Heart left ventricle (tissue), 16 donors: Measurements from ENCODE around the gene TMEM9. TPM values are rescaled to one million over a fixed set of nuclear protein-coding genes. Genes with fewer than 3 reads are reported as not detected.

Source experiments
- ATAC-seq, 4 donors: fragments of 200-7000 bp; cut with Tn5 transposase; one replicate each; pipeline ENCODE4 v1.9.1; 2020 to 2022; ENCODE audit warnings: moderate library complexity in 4 of 4, mild to moderate bottlenecking in 3 of 4, moderate number of reproducible peaks in 1 of 4
- DNase-seq, 5 donors: peaks; one replicate each; pipeline ENCODE4 v3.0.0-alpha.2; 2020
- H3K27ac ChIP-seq, 12 donors: fragments of 200-600 bp; sonication (generic) in 4 of 12; one replicate each; pipeline versions ENCODE4 v1.5.0 to v1.8.0; 2016 to 2022; ENCODE audit warnings: mild to moderate bottlenecking in 2 of 12
- H3K27me3 ChIP-seq, 9 donors: fragments of 200-600 bp; sonication (generic) in 2 of 9; one replicate each; pipeline versions ENCODE4 v1.5.1 to v1.8.0; 2016 to 2022; ENCODE audit warnings: mild to moderate bottlenecking in 3 of 9
- H3K36me3 ChIP-seq, 9 donors: fragments of 200-600 bp; sonication (generic) in 2 of 9; one replicate each; pipeline versions ENCODE4 v1.5.0 to v1.8.0; 2018 to 2022; ENCODE audit warnings: mild to moderate bottlenecking in 2 of 9
- H3K4me1 ChIP-seq, 12 donors: fragments of 200-600 bp; sonication (generic) in 4 of 12; one replicate each; pipeline versions ENCODE4 v1.5.0 to v1.8.0; 2016 to 2022; ENCODE audit warnings: mild to moderate bottlenecking in 3 of 12
- H3K4me3 ChIP-seq, 12 donors: fragments of 200-600 bp; sonication (generic) in 4 of 12; one replicate each; pipeline versions ENCODE4 v1.5.0 to v1.8.0; 2017 to 2022; ENCODE audit warnings: mild to moderate bottlenecking in 9 of 12, moderate library complexity in 4 of 12
- H3K9me3 ChIP-seq, 12 donors: fragments of 200-600 bp; sonication (generic) in 4 of 12; one replicate each; pipeline versions ENCODE4 v1.5.0 to v1.8.0; 2016 to 2022; ENCODE audit warnings: mild to moderate bottlenecking in 1 of 12
- POLR2A ChIP-seq, 2 donors: fragments of 450-650 bp; IDR thresholded peaks; one replicate each; pipeline ENCODE4 v1.6.1; 2017; ENCODE audit warnings: antibody characterized with exemption in 2 of 2, mild to moderate bottlenecking in 2 of 2, moderate library complexity in 2 of 2
- WGBS, 4 donors: extraction: QIAGEN DNeasy Blood & Tissue Kit in 2 of 4; methylation state at CpG; one replicate each; pipeline versions ENCODE4 v1.1.5 to v1.1.7; 2013 to 2018; 5-methylcytosine and 5-hydroxymethylcytosine counted together
- intact Hi-C, 10 donors: fragments of 100-400 bp; cut with DNase I; formaldehyde crosslinking; loops; one replicate each; pipeline versions ENCODE4 v1.11.1 to v1.14.2; 2022
- polyA plus RNA-seq, 2 donors: library from polyadenylated mRNA; stranded (reverse); fragments of 200-250 nt; gene quantifications; one replicate each; pipeline ENCODE4 v1.2.3, GENCODE V29; 2013
- total RNA-seq, 9 donors: library from RNA; depleted of rRNA in 2 of 9; stranded (reverse); fragments of >200 nt in 2 of 9; fragmentation: NEBNext Ultra II Directional in 3 of 9; extraction: Animal tissue kit (Norgen Biotek cat#: 25700) in 3 of 9; gene quantifications; one replicate each; pipeline versions ENCODE4 v1.1.0 to v1.2.4, GENCODE V29; 2016 to 2023
- TF ChIP-seq, protein P1 (sequence below), 12 donors: fragments of 200-600 bp; sonication (generic) in 4 of 12; IDR thresholded peaks; one replicate each; pipeline versions ENCODE4 v1.5.0 to v1.8.0; 2018 to 2022; ENCODE audit warnings: antibody characterized with exemption in 12 of 12, mild to moderate bottlenecking in 5 of 12
- donor health status: ischemic (EF 13 %, LVEDD 7.1; RV severe dilation, severe dysfunction).
- donor health status: healthy with polysubstance abuse.
- donor health status: DM: no; HTN: yes; CAD: no.
- donor health status: DM: no; HTN: no; CAD: no.
- donor health status: ischemic (EF 25% LVEDD 6.9; RV normal size, moderate dysfunction).
- donor health status: ischemic (EF 25% LVEDD 5.7; RV mildly dilated, moderate dysfunction).
- donor health status: healthy.
- donor health status: DM: yes; HTN: yes; CAD: no.
- donor health status: ischemic (EF 35%, LVEDD 5.7; RV mildly dilated, moderate dysfunction).
- donor health status: nonischemic (EF 11% LVEDD 7.7; RV severe dilation, severe dysfunction).
- donor health status: DM: yes; HTN: yes; CAD: no.
- donor health status: PGD.
- donor health status: ischemic (EF 29% LVEDD 5.4; RV normal size, mild dysfunction).
- donor health status: nonischemic (EF 23%, LVEDD 6.1; RV moderate dilation, normal function).

The TMEM9 gene
- total and polyA plus RNA-seq, 11 donors = 22.4 to 42.9 (median 29.3) TPM

GRCh38 chr1:201110138-201110537 lies 44.1 kb downstream of the TMEM9 start:
- no peak overlapping the region for H3K27ac ChIP-seq
- H3K4me3 ChIP-seq = no peak overlapping the region
- no peaks in the 10 kb centered on the region for H3K9me3 ChIP-seq
- intact Hi-C loops = loop anchor here in 3 of 10 donors (5.0 kb wide), 2 partner anchors 68 to 138 kb away; no protein-coding TSS in a partner anchor
- no peak for TF ChIP-seq POLR2A (IDR thresholded peaks at IDR 0.05)
- TF ChIP-seq, protein P1, sequence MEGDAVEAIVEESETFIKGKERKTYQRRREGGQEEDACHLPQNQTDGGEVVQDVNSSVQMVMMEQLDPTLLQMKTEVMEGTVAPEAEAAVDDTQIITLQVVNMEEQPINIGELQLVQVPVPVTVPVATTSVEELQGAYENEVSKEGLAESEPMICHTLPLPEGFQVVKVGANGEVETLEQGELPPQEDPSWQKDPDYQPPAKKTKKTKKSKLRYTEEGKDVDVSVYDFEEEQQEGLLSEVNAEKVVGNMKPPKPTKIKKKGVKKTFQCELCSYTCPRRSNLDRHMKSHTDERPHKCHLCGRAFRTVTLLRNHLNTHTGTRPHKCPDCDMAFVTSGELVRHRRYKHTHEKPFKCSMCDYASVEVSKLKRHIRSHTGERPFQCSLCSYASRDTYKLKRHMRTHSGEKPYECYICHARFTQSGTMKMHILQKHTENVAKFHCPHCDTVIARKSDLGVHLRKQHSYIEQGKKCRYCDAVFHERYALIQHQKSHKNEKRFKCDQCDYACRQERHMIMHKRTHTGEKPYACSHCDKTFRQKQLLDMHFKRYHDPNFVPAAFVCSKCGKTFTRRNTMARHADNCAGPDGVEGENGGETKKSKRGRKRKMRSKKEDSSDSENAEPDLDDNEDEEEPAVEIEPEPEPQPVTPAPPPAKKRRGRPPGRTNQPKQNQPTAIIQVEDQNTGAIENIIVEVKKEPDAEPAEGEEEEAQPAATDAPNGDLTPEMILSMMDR (IDR thresholded peaks at IDR 0.05) = no peak
- DNase-seq = no peak
- WGBS, 4 donors = 92 to 97% (median 94%) methylated on average over 10 of the region's 10 CpGs
- no peak for ATAC-seq
- no peaks in the 10 kb centered on the region for H3K36me3 ChIP-seq
- H3K27me3 ChIP-seq = peaks cover 0 to 25% (median 9%) of the 10 kb centered on the region in 9 donors
- peaks cover 0 to 15% (median 4%) of the 10 kb centered on the region in 12 donors for H3K4me1 ChIP-seq

DNA sequence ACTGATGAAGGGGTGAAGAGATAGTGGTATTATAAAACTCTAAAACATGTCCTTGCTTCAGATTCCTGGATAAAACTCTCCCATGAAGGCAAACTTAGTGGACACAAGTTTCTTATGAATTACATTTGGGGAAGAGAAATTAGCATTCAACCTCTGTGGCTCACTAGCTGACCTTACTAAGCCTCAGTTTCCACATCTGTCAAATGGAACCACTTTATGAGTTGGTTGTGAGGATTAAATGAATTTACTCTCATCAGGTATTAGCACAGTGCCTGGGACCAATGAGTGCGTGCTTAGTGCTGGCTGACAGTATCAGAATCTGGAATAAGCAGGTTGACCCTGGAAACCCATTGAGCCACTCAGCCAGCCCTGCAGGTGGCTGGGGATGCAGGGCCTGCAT lies 44.6 kb downstream of the TMEM9 start:
- no peaks in the 10 kb centered on the region for H3K9me3 ChIP-seq
- no peaks in the 10 kb centered on the region for H3K36me3 ChIP-seq
- H3K27me3 ChIP-seq = peaks cover 0 to 20% (median 4%) of the 10 kb centered on the region in 9 donors
- no peak for DNase-seq
- intact Hi-C loops = loop anchor here in 3 of 10 donors (5.0 kb wide), 2 partner anchors 67 to 137 kb away; no protein-coding TSS in a partner anchor
- 93 to 100% (median 98%) methylated on average over 1 of the region's 1 CpG for WGBS, 4 donors
- TF ChIP-seq, protein P1 (IDR thresholded peaks at IDR 0.05) = no peak
- TF ChIP-seq POLR2A (IDR thresholded peaks at IDR 0.05) = no peak
- ATAC-seq = no peak
- no peak overlapping the region for H3K27ac ChIP-seq
- H3K4me1 ChIP-seq = peaks cover 0 to 10% (median 3%) of the 10 kb centered on the region in 12 donors
- H3K4me3 ChIP-seq = no peak overlapping the region

DNA sequence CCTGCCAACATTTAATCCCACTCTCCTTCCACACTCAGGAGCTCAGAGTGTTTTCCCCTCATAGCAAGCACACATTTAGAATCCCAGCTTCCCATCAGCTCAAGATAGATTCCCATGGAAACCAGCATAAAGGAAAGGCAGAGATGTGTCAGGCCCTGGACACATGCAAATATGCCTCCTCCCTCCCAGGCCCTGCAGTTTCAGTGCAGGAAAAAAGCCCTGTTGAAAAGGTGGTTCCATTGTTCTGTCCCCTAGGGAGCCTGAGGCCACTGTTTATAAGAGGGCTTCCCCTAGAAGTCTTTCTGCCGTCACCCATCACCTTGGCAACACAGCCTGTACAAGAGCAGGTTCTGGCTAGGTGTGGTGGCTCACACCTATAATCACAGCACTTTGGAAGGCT lies 45.7 kb downstream of the TMEM9 start:
- Histone ChIP-seq H3K4me1 (peaks cover 0 to under 1% (median 0%) of the 10 kb centered on the region in 12 donors), H3K9me3 (no peaks in the 10 kb centered on the region), H3K27me3 (peaks cover 0 to 12% (median 0%) of the 10 kb centered on the region in 9 donors), H3K4me3 (no peak overlapping the region), H3K27ac (no peak overlapping the region), H3K36me3 (no peaks in the 10 kb centered on the region)
- TF ChIP-seq, protein P1 (IDR thresholded peaks at IDR 0.05) = no peak
- ATAC-seq (no peak), DNase-seq (no peak)
- intact Hi-C loops = no loop called here
- WGBS, 4 donors = 33 to 80% (median 71%) methylated on average over 1 of the region's 1 CpG

DNA sequence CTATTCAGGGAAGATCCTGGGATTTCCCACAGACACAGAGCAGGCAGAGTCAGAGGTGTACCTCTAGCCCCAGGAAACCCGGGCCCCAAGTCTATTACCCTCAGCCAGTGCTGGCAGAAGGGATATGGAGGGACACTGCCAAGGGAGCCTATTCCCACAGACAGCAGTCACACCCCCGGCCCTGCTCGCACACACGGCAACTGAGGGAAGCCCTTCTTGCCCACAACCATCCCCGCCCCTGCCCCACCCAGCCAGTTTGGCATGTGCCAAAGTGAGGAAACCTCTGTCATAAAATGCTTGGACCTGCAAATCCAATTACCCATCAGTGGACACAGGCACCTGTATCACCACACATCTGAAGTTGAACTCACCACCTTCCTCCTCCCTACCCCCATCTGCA lies 48.6 kb downstream of the TMEM9 start:
- H3K9me3 ChIP-seq = no peaks in the 10 kb centered on the region
- no peaks in the 10 kb centered on the region for H3K4me1 ChIP-seq
- no peak overlapping the region for H3K4me3 ChIP-seq
- H3K36me3 ChIP-seq = no peaks in the 10 kb centered on the region
- TF ChIP-seq POLR2A (IDR thresholded peaks at IDR 0.05) = no peak
- TF ChIP-seq, protein P1 (IDR thresholded peaks at IDR 0.05) = no peak
- DNase-seq (no peak), ATAC-seq (no peak)
- intact Hi-C loops = no loop called here
- H3K27ac ChIP-seq = no peak overlapping the region
- 73 to 94% (median 87%) methylated on average over 3 to 5 of the region's 5 CpGs for WGBS, 4 donors
- no peaks in the 10 kb centered on the region for H3K27me3 ChIP-seq
